Sigmoid colon (tissue), 3 donors: ENCODE data around the gene SIGLECL1.

Source experiments
- POLR2A ChIP-seq, 2 donors: fragments of 450-650 bp; IDR thresholded peaks; one replicate each; pipeline ENCODE4 v1.6.1; 2016; ENCODE audit warnings: antibody characterized with exemption in 2 of 2, mild to moderate bottlenecking in 2 of 2, moderate library complexity in 2 of 2
- TF ChIP-seq, protein P1 (sequence below), 4 experiments: fragments of 450-650 bp in 3 of 4; fragments of 200-600 bp in 1 of 4; IDR thresholded peaks; one replicate each; pipeline ENCODE4 v1.5.1; 2016 to 2019; ENCODE audit warnings: antibody characterized with exemption in 4 of 4, mild to moderate bottlenecking in 3 of 4, moderate library complexity in 2 of 4

GRCh38 chr19:51210191-51210784 is 40.6 kb upstream of the SIGLECL1 start:
- no peak for TF ChIP-seq POLR2A (IDR thresholded peaks at IDR 0.05)
- TF ChIP-seq, protein P1, sequence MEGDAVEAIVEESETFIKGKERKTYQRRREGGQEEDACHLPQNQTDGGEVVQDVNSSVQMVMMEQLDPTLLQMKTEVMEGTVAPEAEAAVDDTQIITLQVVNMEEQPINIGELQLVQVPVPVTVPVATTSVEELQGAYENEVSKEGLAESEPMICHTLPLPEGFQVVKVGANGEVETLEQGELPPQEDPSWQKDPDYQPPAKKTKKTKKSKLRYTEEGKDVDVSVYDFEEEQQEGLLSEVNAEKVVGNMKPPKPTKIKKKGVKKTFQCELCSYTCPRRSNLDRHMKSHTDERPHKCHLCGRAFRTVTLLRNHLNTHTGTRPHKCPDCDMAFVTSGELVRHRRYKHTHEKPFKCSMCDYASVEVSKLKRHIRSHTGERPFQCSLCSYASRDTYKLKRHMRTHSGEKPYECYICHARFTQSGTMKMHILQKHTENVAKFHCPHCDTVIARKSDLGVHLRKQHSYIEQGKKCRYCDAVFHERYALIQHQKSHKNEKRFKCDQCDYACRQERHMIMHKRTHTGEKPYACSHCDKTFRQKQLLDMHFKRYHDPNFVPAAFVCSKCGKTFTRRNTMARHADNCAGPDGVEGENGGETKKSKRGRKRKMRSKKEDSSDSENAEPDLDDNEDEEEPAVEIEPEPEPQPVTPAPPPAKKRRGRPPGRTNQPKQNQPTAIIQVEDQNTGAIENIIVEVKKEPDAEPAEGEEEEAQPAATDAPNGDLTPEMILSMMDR (IDR thresholded peaks at IDR 0.05) = no peak
